ENCODE data around the gene FYCO1.

DNA sequence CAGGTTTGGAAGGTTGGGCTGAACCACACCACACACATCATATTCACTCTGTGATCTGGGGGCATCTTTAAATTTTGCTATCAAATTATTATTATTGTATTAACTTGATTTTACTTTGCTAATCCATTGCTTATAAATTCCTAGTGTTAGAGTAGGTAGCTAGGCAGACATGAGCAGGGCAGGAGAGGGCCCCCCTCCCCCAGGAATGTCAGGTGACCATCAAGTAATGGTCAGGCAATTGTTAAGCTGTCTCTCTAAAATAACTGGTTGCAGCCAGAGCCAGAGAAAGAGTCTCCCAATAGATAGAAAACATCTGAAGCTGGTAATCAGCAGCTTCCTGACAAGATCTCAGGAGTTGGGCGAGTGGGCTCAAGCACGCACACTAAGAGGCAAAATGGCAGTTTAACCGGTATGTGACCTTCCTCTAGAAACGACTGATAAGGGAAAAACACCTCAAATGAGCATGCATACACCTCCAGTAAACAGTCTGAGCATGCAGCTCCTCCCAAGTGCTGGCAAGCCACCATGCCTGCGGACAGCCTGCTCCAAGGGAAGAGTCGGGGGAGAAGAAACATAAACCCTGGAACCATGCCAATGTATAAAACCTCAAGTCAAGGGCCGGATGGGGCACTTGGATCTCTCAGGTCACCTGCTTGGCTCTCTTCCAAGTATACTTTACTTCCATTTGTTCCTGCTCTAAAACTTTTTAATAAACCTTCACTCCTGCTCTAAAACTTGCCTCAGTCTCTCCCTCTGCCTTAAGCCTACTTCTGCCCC, 55.4 kb downstream of the FYCO1 start:
- TF ChIP-seq, protein P1, sequence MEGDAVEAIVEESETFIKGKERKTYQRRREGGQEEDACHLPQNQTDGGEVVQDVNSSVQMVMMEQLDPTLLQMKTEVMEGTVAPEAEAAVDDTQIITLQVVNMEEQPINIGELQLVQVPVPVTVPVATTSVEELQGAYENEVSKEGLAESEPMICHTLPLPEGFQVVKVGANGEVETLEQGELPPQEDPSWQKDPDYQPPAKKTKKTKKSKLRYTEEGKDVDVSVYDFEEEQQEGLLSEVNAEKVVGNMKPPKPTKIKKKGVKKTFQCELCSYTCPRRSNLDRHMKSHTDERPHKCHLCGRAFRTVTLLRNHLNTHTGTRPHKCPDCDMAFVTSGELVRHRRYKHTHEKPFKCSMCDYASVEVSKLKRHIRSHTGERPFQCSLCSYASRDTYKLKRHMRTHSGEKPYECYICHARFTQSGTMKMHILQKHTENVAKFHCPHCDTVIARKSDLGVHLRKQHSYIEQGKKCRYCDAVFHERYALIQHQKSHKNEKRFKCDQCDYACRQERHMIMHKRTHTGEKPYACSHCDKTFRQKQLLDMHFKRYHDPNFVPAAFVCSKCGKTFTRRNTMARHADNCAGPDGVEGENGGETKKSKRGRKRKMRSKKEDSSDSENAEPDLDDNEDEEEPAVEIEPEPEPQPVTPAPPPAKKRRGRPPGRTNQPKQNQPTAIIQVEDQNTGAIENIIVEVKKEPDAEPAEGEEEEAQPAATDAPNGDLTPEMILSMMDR (IDR thresholded peaks at IDR 0.05), result no peak
- TF ChIP-seq POLR2A (IDR thresholded peaks at IDR 0.05), result no peak

Data from thyroid gland (tissue), 4 donors.